ENCODE results near the gene HMGXB3. TPM values are rescaled to one million over a fixed set of nuclear protein-coding genes. Genes with fewer than 3 reads are reported as not detected.

Gene HMGXB3
- total and polyA plus RNA-seq, 2 of the 13 experiments (the other 11 are each of a cell fraction or from before 2014, with no cell fraction given) = 18.8 to 23.8 TPM

DNA sequence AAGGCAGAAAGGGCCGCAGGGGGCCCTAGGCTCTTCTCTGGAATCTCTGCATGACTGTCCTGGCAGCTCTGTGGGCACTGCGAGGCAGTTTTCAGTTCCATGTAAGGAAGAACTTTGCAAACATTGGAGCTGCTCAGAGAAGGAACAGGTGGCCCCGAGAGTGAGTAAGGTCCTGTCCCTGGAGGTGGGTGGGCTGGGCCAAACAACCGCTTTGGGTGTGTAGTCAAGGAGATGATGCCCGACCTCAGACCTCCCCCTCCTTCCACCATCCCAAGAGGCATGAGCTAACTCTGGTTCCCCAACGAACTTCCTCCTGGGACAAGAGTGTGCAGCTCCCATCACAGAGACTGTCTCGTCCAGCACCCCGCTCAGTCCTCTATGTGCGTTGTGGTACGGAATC, 65.3 kb downstream of the HMGXB3 start:
- CTCF ChIA-PET (ENCODE audit: low intra/inter-chr PET ratio, low total read pairs) = no interaction called here
- Histone ChIP-seq H3K27me3 (ENCODE audit: control insufficient read depth in 1 of 2, insufficient read depth in 2 of 2, low read length in 2 of 2) (peaks cover 7 to 36% of the 10 kb centered on the region in 2 experiments; a peak in 4 of 5 replicates), H3K36me3 (replicated peaks in 1 of 2; ENCODE audit: control insufficient read depth in 1 of 2, insufficient read depth in 2 of 2, low read length in 2 of 2) (no peaks in the 10 kb centered on the region), H3K27ac (ENCODE audit: extremely low read length, insufficient read depth, low read length) (no peak overlapping the region), H4K20me1 (ENCODE audit: insufficient read depth, low read length) (no peaks in the 10 kb centered on the region), H3K4me1 (ENCODE audit: insufficient read depth, low read length) (peaks cover 15% of the 10 kb centered on the region), H3K79me2 (ENCODE audit: insufficient read depth, low read length) (no peaks in the 10 kb centered on the region), H3K9me3 (ENCODE audit: low read length) (no peaks in the 10 kb centered on the region), H3K4me3 (replicated peaks in 1 of 3; ENCODE audit: insufficient read depth in 1 of 3, low read depth in 2 of 3, low read length in 3 of 3) (no peak overlapping the region), H2AFZ (ENCODE audit: low read length) (no peak overlapping the region), H3K9ac (ENCODE audit: insufficient read depth, low read depth, low read length) (no peak overlapping the region), H3K4me2 (ENCODE audit: low read depth, low read length) (no peak overlapping the region)
- ATAC-seq = no peak
- POLR2A ChIA-PET = no interaction called here
- in situ Hi-C loops (cut with HindIII; ENCODE audit: extremely low pct_ligation_motif_present, low pct_unique_long_range_greater_than_20kb) = no loop called here
- no peak for DNase-seq (ENCODE audit: low spot score)
- BruUV-seq (replicated peaks) = no TSS peak
- TF ChIP-seq CBX2 (IDR thresholded peaks at IDR 0.05; ENCODE audit: low read depth, low read length) (no peak), CBX2 (CRISPR knock-in tag; IDR thresholded peaks at IDR 0.05; ENCODE audit: low read depth) (no peak), SATB2 (CRISPR knock-in tag; IDR thresholded peaks at IDR 0.05) (no peak), ZNF331 (CRISPR knock-in tag; IDR thresholded peaks at IDR 0.05) (no peak), ZBTB8A (CRISPR knock-in tag; IDR thresholded peaks at IDR 0.05; ENCODE audit: borderline replicate concordance, low read depth) (no peak), ZNF563 (CRISPR knock-in tag; IDR thresholded peaks at IDR 0.05) (no peak), RBM39 (IDR thresholded peaks at IDR 0.05; ENCODE audit: low read depth, low read length, poor library complexity, severe bottlenecking) (no peak), NFIB (CRISPR knock-in tag; IDR thresholded peaks at IDR 0.05; ENCODE audit: borderline replicate concordance) (no peak), JDP2 (CRISPR knock-in tag; IDR thresholded peaks at IDR 0.05; ENCODE audit: borderline replicate concordance) (no peak)
- no peak for FAIRE-seq
- intact Hi-C loops (cut with micrococcal nuclease; ENCODE audit: unreplicated experiment) = no loop called here
- 38% methylated on average over 5 of the region's 10 CpGs for WGBS (ENCODE audit: low lambda C conversion rate)

DNA sequence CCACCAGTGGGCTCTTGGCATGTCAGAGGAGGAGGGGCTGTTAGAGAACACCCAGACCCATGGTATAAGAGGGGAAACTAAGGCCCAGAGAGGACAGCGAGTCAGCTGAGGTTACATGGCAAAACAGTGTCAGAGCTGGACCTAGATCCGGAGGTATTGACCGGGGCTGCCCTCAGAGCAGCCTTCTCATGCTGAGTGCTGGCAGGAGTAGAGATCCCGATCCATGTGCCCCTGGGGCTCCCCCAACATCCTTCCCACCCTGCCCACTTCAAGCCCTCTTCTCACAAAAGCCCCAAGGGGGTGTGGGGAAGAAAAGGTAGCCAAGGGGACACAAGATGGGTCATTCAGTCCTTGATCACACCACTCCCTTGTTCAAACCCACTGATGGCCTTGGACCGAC, 65.9 kb downstream of the HMGXB3 start:
- no peak overlapping the region for H3K9ac ChIP-seq (ENCODE audit: insufficient read depth, low read depth, low read length)
- ATAC-seq (no peak), FAIRE-seq (no peak), DNase-seq (ENCODE audit: low spot score) (no peak)
- no peak overlapping the region for H3K4me3 ChIP-seq (replicated peaks in 1 of 3; ENCODE audit: insufficient read depth in 1 of 3, low read depth in 2 of 3, low read length in 3 of 3)
- no peaks in the 10 kb centered on the region for H3K36me3 ChIP-seq (replicated peaks in 1 of 2; ENCODE audit: control insufficient read depth in 1 of 2, insufficient read depth in 2 of 2, low read length in 2 of 2)
- no peak overlapping the region for H3K4me2 ChIP-seq (ENCODE audit: low read depth, low read length)
- in situ Hi-C loops (cut with HindIII; ENCODE audit: extremely low pct_ligation_motif_present, low pct_unique_long_range_greater_than_20kb) = no loop called here
- H3K4me1 ChIP-seq (ENCODE audit: insufficient read depth, low read length) = peaks cover 15% of the 10 kb centered on the region
- 33% methylated on average over 2 of the region's 5 CpGs for WGBS (ENCODE audit: low lambda C conversion rate)
- H3K9me3 ChIP-seq (ENCODE audit: low read length) = no peaks in the 10 kb centered on the region
- no TSS peak for BruUV-seq (replicated peaks)
- no peak overlapping the region for H2AFZ ChIP-seq (ENCODE audit: low read length)
- intact Hi-C loops (cut with micrococcal nuclease; ENCODE audit: unreplicated experiment) = no loop called here
- ChIA-PET CTCF (ENCODE audit: low intra/inter-chr PET ratio, low total read pairs) (no interaction called here), POLR2A (no interaction called here)
- H4K20me1 ChIP-seq (ENCODE audit: insufficient read depth, low read length) = no peaks in the 10 kb centered on the region
- H3K27me3 ChIP-seq (ENCODE audit: control insufficient read depth in 1 of 2, insufficient read depth in 2 of 2, low read length in 2 of 2) = peaks cover 7 to 35% of the 10 kb centered on the region in 2 experiments; a peak in 4 of 5 replicates
- H3K79me2 ChIP-seq (ENCODE audit: insufficient read depth, low read length) = no peaks in the 10 kb centered on the region
- no peak overlapping the region for H3K27ac ChIP-seq (ENCODE audit: extremely low read length, insufficient read depth, low read length)
- TF ChIP-seq ZNF891 (CRISPR knock-in tag; IDR thresholded peaks at IDR 0.05) = no peak
- TF ChIP-seq GTF2F1 (IDR thresholded peaks at IDR 0.05; ENCODE audit: low read length) = no peak
- TF ChIP-seq ZBTB1 (CRISPR knock-in tag; IDR thresholded peaks at IDR 0.05; ENCODE audit: borderline replicate concordance) = no peak
- TF ChIP-seq MBD4 (IDR thresholded peaks at IDR 0.05; ENCODE audit: borderline replicate concordance, low read length) = no peak
- no peak for TF ChIP-seq DNMT1 (CRISPR knock-in tag; IDR thresholded peaks at IDR 0.05)
- TF ChIP-seq, protein P1, sequence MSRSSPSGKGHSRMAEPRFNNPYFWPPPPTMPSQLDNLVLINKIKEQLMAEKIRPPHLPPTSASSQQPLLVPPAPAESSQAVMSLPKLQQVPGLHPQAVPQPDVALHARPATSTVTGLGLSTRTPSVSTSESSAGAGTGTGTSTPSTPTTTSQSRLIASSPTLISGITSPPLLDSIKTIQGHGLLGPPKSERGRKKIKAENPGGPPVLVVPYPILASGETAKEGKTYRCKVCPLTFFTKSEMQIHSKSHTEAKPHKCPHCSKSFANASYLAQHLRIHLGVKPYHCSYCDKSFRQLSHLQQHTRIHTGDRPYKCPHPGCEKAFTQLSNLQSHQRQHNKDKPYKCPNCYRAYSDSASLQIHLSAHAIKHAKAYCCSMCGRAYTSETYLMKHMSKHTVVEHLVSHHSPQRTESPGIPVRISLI (CRISPR knock-in tag; IDR thresholded peaks at IDR 0.05; ENCODE audit: borderline replicate concordance) = no peak
- TF ChIP-seq ISL2 (CRISPR knock-in tag; IDR thresholded peaks at IDR 0.05) = no peak
- no peak for TF ChIP-seq KMT2B (CRISPR knock-in tag; IDR thresholded peaks at IDR 0.05)
- no peak for TF ChIP-seq DPF2 (CRISPR knock-in tag; IDR thresholded peaks at IDR 0.05; ENCODE audit: borderline replicate concordance, low read depth)
- no peak for TF ChIP-seq ZNF790 (CRISPR knock-in tag; IDR thresholded peaks at IDR 0.05; ENCODE audit: borderline replicate concordance)
- TF ChIP-seq SETDB1 (CRISPR knock-in tag; IDR thresholded peaks at IDR 0.05; ENCODE audit: borderline replicate concordance) = no peak
- no peak for TF ChIP-seq NR1H2 (CRISPR knock-in tag; IDR thresholded peaks at IDR 0.05; ENCODE audit: borderline replicate concordance, low read depth)
- no peak for TF ChIP-seq MIER2 (CRISPR knock-in tag; IDR thresholded peaks at IDR 0.05)
